HEK293T (cell line): Measurements from ENCODE around the gene MINDY4.

Experiments used
- ARNT ChIP-seq: fragments of 450-650 bp; IDR thresholded peaks from 2 replicates; pipeline ENCODE4 v1.6.1; 2017; ENCODE audit warnings: mild to moderate bottlenecking
- BHLHE40 ChIP-seq: fragments of 450-650 bp; IDR thresholded peaks from 2 replicates; pipeline ENCODE4 v1.6.1; 2016; ENCODE audit warnings: mild to moderate bottlenecking, moderate library complexity, borderline replicate concordance
- ELF4 ChIP-seq: fragments of 450-650 bp; IDR thresholded peaks from 2 replicates; pipeline ENCODE4 v1.6.1; 2017; ENCODE audit warnings: antibody characterized with exemption
- FOXM1 ChIP-seq: fragments of 450-650 bp; IDR thresholded peaks from 2 replicates; pipeline ENCODE4 v1.6.1; 2017; ENCODE audit warnings: mild to moderate bottlenecking, borderline replicate concordance
- HDGF ChIP-seq: fragments of 450-650 bp; IDR thresholded peaks from 2 replicates; pipeline ENCODE4 v1.6.1; 2017; ENCODE audit warnings: antibody characterized with exemption, borderline replicate concordance
- L3MBTL2 ChIP-seq: fragments of 450-650 bp; conservative IDR thresholded peaks from 2 replicates; pipeline ENCODE4 v1.6.1; 2016; ENCODE audit warnings: mild to moderate bottlenecking
- NFRKB ChIP-seq: fragments of 450-650 bp; IDR thresholded peaks from 2 replicates; pipeline ENCODE4 v1.6.1; 2016; ENCODE audit warnings: mild to moderate bottlenecking, moderate library complexity
- SP1 ChIP-seq: fragments of 450-650 bp; IDR thresholded peaks from 2 replicates; pipeline ENCODE4 v1.6.1; 2017
- TARDBP ChIP-seq: fragments of 450-650 bp; IDR thresholded peaks from 2 replicates; pipeline ENCODE4 v1.6.1; 2016
- ZNF384 ChIP-seq: fragments of 450-650 bp; IDR thresholded peaks from 2 replicates; pipeline ENCODE4 v1.6.1; 2016

DNA sequence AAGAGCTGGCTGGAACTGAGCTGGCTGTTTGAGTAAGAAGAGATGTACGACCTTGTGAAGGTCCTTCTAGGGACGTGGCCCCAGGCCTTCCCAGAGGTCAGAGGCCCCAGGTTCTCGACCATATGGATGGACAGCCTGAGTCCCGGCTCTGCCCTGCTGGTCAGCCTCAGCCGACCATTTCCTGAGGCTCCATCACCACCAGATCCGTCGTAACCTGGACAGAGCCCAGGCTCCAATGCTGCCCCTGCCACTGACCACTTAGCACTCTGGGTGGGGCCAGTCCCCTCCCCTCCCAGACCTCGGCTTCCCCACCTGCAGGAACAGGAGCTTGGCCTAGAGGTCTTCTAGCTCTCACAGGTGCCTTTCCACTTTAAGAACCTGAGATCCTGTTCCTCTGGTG lies 29.9 kb upstream of the MINDY4 start:
- TF ChIP-seq SP1 (no peak), HDGF (no peak), NFRKB (no peak), ARNT (no peak), BHLHE40 (no peak), L3MBTL2 (no peak), FOXM1 (no peak), TARDBP (no peak), ZNF384 (no peak), ELF4 (no peak)
